Suprapubic skin (tissue), 4 donors: Measurements from ENCODE around the gene SOCS1.

Experiments used
- CTCF ChIP-seq, 2 donors: fragments of 200-600 bp in 1 of 2; fragments of 450-650 bp in 1 of 2; sonication (generic) in 1 of 2; IDR thresholded peaks; one replicate each; pipeline ENCODE4 v1.5.1; 2016 to 2019; ENCODE audit warnings: antibody characterized with exemption in 2 of 2, mild to moderate bottlenecking in 1 of 2, moderate library complexity in 1 of 2
- POLR2A ChIP-seq, 2 donors: fragments of 450-650 bp; IDR thresholded peaks; one replicate each; pipeline ENCODE4 v1.6.1; 2017; ENCODE audit warnings: antibody characterized with exemption in 2 of 2, mild to moderate bottlenecking in 2 of 2, moderate library complexity in 2 of 2
- POLR2AphosphoS5 ChIP-seq, 3 donors: sonication (generic); formaldehyde crosslinking; IDR thresholded peaks; one replicate each; pipeline ENCODE4 v1.6.1; 2017; ENCODE audit warnings: antibody characterized with exemption in 3 of 3

GRCh38 chr16:11273721-11274324, 17.8 kb upstream of the SOCS1 start:
- TF ChIP-seq CTCF (IDR thresholded peaks at IDR 0.05) = no peak
- no peak for TF ChIP-seq POLR2AphosphoS5 (IDR thresholded peaks at IDR 0.05)
- no peak for TF ChIP-seq POLR2A (IDR thresholded peaks at IDR 0.05)
